Stomach smooth muscle (tissue), 2 donors: ENCODE results near the gene EPB41L2.

ENCODE experiments used
- H3K27ac ChIP-seq: one replicate; pipeline ENCODE4 v1.7.0; 2013; ENCODE audit warnings: mild to moderate bottlenecking, low read length, inconsistent platforms
- H3K27me3 ChIP-seq, 2 donors: one replicate each; pipeline ENCODE4 v1.7.0; 2013; ENCODE audit warnings: low read length in 2 of 2; ENCODE audit not compliant: insufficient read depth in 2 of 2, control insufficient read depth in 1 of 2
- H3K36me3 ChIP-seq, 2 donors: one replicate each; pipeline ENCODE4 v1.7.0; 2013; ENCODE audit warnings: low read length in 2 of 2; ENCODE audit not compliant: control insufficient read depth in 2 of 2, insufficient read depth in 2 of 2
- H3K4me1 ChIP-seq: one replicate; pipeline ENCODE4 v1.7.0; 2013; ENCODE audit warnings: low read length; ENCODE audit not compliant: control insufficient read depth, insufficient read depth
- H3K4me3 ChIP-seq, 2 donors: one replicate each; pipeline ENCODE4 v1.7.0; 2013; ENCODE audit warnings: low read length in 2 of 2
- H3K9ac ChIP-seq, 2 donors: one replicate each; pipeline ENCODE4 v1.7.0; 2013; ENCODE audit warnings: low read length in 2 of 2, mild to moderate bottlenecking in 1 of 2
- H3K9me3 ChIP-seq, 2 donors: one replicate each; pipeline ENCODE4 v1.7.0; 2013; ENCODE audit warnings: low read length in 2 of 2; ENCODE audit not compliant: control insufficient read depth in 2 of 2
- donor health status: healthy.
- donor health status: Pancreatic carcinoma.

EPB41L2 gene

DNA sequence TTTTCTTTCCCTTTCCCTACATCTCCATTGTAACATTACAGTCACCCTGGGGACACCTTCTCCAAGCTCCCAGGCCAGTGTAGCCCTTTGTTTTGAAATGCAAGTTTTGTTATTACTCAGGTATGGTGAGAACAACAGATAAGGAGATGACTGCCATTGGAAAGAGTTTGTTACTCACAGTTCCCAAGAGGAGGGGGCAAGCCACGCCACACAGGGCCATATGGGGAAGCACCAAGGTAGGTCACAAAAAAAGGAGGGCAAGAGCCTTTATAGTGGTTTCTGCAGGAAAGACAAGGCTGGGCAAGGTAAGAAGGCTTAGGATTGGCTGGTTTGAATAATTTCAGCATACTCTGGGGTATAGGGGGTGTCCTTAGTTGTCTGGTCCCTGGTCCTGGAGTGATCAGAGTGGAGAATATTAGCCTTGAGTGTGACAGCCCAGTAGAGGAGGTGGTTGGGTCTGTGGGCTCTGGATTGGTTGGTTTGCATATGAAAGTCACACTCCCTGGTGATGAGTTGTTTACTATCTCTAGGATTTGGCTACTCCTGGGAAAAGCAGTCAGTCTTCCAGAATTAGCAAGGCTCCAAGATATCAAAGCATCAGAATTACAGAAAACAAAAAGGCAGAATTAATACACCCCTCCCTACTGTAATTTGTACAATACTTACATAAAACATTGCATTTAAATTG lies 268.9 kb downstream of the EPB41L2 start:
- Histone ChIP-seq H3K4me1 (no peaks in the 10 kb centered on the region), H3K9ac (no peak overlapping the region), H3K27me3 (peaks cover 0 to 3% of the 10 kb centered on the region in 2 donors), H3K27ac (no peak overlapping the region), H3K4me3 (no peak overlapping the region), H3K9me3 (peaks cover 0 to 5% of the 10 kb centered on the region in 2 donors), H3K36me3 (no peaks in the 10 kb centered on the region)
